DMS 273 treated with DMSO at 0.1 percent for 48 hours (cell line): Measurements from ENCODE around the gene CUX1.

ENCODE experiments used
- DNase-seq: peaks from one replicate; lab custom pipeline; 2025; lab: John Stamatoyannopoulos, UW

CUX1 gene

GRCh38 chr7:102248456-102249395 lies 431.3 kb downstream of the CUX1 start:
- DNase-seq: no peak

DNA sequence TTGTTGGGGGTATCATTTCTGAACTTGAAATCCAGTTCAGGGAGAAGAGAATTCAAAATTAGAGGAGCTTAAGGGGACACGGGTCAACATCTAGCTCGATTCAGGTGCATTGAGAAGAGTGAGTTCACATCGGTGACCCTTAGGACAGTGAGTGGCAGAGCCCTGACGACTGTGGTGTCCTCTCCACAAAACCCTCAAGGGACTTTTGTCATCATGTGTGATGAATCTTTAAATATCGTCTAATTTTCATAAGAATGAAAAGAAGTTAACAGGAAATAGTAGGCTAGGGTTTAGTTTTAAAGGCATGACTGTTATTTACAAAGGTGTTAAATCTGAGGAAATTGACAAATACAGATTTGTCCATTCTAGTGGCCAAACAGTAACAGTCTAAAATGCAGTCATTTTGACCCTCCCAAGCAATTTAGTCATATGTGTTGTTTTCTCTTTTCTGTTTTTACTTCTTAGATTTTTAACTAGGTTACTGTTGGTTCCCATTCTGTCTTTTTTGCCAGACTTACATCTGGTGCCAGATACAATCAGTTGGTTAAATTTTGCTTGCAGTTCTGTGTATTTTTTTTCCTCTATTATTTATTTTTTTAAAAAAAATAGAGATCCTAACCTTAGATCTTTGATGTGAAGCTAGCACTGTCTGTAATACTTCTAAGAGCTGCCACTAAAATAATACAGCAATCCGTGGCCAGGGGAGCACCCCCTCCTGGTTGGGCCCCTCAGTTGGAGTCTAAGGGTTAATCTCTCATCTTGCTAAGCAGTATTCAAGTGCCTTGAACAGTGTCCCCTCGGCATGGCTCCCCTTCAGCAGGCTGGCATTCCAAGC lies 434.3 kb downstream of the CUX1 start:
- no peak for DNase-seq

GRCh38 chr7:102252366-102252982 lies 435.0 kb downstream of the CUX1 start:
- no peak for DNase-seq

GRCh38 chr7:102253066-102253972 lies 435.9 kb downstream of the CUX1 start:
- DNase-seq: no peak

DNA sequence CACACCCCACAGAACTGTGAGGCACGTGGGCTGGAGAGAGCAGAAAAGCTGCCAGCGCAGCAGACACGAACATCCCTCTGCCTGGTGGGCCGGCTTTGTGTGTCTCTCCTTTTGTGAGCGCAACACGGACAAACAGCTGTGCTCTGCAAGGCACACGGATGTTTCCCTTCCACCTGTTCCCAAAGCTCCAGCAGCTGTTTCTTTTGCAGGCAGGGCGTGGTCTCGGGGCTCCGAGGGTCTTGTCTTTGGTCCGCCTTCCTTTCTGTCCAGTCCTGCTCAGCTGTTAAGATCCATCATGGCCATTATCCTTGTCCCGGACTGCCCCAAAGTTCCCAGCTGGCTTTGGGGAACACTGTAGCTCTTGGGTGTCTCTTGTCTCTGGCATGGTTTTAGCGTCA lies 436.5 kb downstream of the CUX1 start:
- DNase-seq: no peak

DNA sequence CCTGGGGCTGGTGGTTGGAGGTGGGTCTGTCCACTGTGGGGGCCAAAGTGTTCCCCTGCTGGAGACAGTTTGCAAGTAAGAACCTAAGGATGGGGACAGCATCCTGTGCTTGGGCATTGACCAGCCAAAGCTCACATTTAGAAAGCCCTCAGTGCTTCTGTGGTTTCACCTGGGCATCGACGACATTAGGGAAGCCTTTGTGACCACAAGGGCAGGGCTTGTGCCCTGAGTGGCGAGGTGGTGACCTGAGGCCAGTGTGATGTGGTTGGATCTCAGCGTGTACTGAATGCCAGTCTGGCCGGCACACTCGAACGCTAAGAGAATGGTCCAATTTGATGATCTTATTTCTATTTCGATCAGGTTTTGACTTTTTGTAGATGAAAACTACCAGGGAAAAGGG lies 437.1 kb downstream of the CUX1 start:
- no peak for DNase-seq

DNA sequence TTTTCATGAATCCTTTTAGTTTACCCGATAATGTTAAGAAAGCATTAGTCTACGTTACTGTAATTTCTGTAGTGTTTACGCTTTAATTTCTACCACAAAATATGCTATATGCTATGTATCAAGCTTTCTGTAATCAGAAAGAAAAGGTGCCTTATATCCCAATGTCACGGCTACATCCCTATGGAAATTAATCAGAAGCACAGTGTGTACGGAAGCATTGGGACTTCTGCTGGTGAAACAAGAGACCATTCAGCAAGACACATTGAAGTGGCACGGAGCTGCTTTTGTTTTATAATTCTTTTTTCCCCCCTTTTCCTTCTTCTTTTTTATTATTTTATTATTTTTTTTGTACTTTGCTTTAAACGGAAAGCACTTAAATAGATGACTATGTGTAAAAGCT lies 438.1 kb downstream of the CUX1 start:
- no peak for DNase-seq

- DNase-seq: no peak
These were observed 438.5 kb downstream of the CUX1 start for GRCh38 chr7:102255916-102256315.

GRCh38 chr7:102258073-102258748 lies 440.8 kb downstream of the CUX1 start:
- DNase-seq: no peak

GRCh38 chr7:102258749-102259107 lies 441.3 kb downstream of the CUX1 start:
- no peak for DNase-seq

GRCh38 chr7:102260856-102261255 lies 443.4 kb downstream of the CUX1 start:
- DNase-seq: no peak

- DNase-seq: no peak
These were observed 444.0 kb downstream of the CUX1 start for GRCh38 chr7:102261451-102261850.

DNA sequence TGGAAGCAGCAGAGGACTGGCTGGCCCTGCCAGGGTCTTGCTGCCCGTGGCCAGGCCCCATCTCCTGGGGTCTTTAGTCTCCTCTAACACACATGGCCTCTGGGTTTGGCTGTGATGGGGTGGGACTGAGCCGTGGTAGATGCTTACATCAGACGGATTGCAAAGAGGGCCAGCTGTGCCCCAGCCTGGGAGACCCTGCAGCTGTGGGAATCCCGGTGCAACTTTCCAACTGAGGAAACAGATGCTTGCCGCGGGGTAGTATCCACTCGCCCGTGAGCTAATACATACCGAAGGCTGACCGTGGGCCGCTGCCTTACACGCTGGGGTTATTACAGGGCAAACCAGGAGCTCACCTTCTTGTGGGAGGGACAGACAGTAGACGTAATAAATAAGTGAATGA lies 445.1 kb downstream of the CUX1 start:
- DNase-seq: no peak

DNA sequence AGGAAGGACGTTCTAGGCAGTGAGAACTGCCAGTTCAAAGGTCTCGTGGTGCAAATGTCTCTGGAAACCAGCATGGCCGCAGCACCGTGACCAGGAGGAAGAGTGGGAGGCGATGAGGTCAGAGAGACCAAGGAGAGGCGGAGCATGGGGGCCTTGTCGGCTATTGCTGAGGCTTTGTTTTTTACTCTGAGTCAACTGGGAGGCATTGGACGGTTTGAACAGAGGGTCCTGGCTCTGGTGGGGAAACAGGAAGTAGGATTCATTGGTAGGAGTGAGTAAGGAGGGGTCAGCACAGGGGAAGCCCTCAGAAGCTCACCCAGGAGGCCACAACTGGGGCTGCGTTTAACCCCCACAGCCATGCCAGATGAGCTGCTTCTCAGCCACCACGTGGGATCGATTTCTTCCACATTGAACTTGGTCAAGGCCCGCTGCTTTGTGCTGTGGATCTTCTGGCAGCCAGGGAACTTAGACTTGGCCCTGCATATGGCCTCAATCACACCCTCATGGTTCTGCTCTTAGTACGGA lies 447.0 kb downstream of the CUX1 start:
- no peak for DNase-seq

GRCh38 chr7:102266541-102266940 lies 449.1 kb downstream of the CUX1 start:
- DNase-seq: no peak

DNA sequence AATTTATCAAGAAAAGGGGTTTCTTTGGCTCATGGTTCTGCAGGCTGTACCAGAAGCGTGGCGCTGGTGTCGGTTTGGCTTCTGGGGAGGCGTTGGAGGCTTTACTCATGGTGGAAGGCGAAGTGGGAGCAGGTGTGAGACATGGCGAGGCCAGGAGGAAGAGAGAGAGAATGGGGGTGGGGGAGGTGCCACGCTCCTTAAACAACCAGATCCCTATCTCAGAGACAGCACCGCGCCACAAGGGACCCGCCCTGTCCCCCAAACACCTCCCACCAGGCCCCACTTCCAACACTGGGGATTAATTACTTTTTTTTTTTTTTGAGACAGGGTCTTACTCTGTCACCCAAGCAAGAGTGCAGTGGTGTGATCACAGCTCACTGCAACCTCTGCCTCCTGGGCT lies 451.2 kb downstream of the CUX1 start:
- no peak for DNase-seq

GRCh38 chr7:102270178-102270887 lies 452.9 kb downstream of the CUX1 start:
- DNase-seq: no peak

DNA sequence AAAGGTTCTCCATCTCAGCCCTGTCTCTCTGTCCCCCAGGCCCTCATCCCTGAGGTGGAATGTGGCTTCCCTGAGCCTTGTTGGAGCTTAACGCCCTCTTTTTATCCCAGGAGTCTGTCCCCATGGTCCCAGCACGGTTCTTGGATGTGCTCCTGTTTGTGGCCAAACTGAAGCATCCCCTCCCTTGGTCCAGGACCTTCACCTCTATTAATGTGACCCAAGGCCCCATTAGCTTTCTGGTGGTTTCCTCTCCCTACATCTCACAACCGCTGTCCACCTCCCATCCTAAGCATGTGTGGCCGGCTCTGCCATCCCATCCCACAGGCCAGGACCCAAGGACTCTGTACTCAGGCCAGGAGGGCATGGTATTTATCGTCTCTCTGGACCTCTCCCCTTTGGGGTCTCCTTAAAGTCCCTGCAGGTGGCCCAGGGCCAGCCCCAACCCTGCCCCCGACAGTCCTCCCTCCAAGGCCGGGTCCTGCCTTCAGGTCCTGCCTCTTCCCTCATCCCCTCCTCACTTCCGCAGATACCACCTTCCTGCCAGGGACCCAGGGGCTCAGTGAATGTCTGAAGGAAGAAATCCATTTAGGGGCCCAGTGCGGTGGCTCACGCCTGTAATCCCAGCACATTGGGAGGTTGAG lies 453.9 kb downstream of the CUX1 start:
- no peak for DNase-seq

DNA sequence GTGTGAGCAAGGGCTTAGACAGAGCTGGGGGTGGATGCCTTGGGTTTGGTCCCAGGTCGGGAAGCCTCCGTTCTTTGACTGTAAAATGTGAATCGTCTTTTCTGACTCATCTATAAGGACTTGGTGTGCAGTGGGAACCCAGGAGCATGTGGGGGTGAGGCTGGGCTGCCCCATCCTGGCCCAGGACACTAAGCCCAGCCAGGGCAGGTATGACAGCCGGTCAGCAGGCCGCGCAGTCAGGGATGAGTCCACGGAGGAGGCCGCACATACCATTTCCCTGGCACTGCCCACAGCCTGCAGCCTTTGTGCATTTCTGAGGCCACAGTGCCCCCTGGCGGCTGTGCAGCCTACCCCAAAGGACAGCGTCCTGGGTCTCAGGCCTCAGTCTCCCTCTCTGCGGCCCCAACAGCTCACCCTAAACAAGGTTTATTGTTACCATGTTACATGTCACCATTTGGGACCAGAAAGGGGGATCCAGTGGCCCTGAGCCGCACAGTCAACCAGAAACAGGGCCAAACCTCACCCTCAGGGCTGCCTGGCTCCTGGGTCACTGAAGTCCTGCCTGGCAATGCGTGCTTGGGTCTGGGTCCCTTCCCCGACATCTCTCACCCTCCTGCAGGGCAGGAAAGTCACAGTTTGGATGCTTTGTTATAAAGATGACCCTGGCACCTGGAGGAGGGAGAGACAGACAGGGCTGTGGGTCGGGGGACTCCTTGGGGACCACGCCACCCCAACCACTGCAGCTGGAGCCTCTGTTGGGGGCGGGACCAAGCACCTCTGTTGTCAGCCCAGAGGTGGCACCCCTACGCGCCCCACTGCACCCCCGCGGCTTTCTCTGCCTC lies 454.9 kb downstream of the CUX1 start:
- no peak for DNase-seq
